Stimulated activated CD8-positive, alpha-beta memory T cell treated with anti-CD3 and anti-CD28 coated beads, Interleukin-12 subunit alpha, Interleukin-12 subunit beta, amount 100 ng/mL, for 1 hour (primary cell): ENCODE data around the gene NPY4R.
"Not testable (repeated sequence)": the region's sequence is repeated elsewhere in the genome, so short reads cannot be mapped to it uniquely, and the experiment has no call there.

Source experiments
- DNase-seq: peaks from one replicate; pipeline ENCODE4 v3.0.0-alpha.2; 2020; ENCODE audit warnings: low read depth

NPY4R gene, protein sequence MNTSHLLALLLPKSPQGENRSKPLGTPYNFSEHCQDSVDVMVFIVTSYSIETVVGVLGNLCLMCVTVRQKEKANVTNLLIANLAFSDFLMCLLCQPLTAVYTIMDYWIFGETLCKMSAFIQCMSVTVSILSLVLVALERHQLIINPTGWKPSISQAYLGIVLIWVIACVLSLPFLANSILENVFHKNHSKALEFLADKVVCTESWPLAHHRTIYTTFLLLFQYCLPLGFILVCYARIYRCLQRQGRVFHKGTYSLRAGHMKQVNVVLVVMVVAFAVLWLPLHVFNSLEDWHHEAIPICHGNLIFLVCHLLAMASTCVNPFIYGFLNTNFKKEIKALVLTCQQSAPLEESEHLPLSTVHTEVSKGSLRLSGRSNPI

DNA sequence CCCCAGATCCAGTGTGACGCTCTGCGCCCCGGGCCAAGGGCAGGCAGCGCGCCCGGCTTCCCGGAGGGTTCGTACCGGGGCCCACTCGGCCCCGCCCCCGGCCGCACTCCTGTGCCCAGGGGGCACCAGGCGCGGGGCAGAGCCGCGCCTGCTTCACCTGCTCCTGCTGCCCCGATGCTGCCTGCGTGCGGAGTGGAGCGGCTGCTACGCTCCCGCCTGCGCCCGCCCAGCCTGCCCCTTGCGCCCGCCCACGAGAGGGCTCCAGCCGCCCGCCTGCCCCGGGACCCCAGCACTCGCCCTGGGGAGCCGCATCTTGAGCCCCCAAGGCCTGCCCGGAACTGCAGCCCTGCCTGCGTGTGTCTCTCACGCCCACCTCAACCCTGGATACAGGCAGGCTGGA is at the start of gene NPY4R:
Gene NPY4R (minus strand): TSS at position 194 of the 400 bp plus-strand sequence. CDS start 3,323 bp downstream, outside the sequence.
- DNase-seq = not testable (repeated sequence)

DNA sequence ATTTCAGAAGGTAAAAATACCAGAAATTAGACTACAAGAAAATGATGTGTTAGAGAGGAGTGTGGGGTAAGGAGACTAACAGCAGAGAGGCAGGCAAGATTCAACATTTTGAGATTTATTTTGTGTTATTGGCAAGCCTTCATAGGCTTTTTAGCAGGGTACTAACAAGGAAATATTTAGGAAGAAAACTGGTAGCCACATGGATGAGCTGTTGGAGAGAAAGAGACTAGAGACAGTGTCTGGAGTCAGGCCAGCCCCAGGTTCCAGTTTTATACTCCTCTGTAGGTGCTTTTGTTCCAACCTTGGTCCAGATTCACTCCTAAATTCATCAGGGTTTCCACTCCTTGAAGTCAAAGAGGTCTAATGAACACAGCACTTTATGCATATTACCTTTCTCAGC is 49.6 kb upstream of the NPY4R start:
- no peak for DNase-seq

DNA sequence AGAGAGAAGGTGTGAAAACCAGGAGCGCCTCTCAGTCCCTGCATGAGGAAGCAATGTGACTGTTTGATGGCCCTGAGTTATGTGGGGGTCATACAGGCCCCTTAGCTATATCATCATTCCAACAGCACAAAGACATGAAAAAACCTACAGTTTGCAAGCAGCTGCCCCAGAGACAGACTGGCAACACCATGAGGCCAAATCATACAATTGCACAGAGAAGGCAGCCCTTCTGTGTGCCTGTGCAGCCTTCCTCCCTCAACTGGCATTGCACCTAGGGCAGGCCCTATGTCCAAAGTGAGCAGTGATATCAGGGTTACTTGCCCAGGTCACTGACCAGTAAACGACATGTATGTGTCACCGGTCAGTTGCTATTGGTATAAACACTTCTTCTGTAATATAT is 49.1 kb upstream of the NPY4R start:
- no peak for DNase-seq

DNA sequence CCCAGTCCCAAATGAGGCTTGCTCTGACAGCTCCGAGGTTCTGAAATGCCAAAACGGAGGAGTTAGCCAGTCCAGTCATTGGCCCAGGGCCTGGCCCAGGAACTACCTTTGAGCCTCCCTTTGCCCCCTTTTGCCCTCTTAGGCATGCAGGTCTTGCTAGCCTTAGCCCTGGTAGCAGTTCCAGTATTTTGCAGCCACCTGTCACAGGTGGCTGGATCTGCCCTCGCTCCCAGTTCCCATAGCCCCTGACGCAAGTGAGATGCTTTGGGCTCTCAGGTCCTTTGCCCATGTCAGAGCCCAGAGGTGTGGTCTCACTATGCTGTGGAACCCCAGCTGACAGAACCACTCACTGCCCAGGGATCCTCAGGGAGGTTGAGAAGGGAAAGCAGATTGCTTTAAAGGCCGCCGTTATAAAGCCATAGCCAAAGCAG is 48.7 kb upstream of the NPY4R start:
- no peak for DNase-seq

DNA sequence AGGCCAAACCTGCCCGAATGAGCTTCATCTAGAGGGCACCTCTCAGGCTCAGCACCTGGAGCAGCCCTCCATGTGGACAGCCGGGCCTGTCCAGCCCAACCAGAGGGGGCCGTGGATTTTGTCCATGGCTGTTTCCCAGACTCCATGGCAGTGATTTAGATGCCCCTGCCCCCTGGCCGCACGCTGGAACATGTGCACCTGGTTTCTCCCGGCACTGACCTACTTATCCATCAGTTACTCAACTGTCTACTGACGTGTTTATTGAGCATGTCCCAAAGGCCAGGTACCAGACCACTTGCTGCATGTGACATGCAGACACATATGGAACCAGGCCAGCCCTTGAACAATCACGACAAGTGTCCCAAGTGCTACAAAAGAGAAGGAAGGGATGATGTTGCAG is 47.6 kb upstream of the NPY4R start:
- not testable (repeated sequence) for DNase-seq

DNA sequence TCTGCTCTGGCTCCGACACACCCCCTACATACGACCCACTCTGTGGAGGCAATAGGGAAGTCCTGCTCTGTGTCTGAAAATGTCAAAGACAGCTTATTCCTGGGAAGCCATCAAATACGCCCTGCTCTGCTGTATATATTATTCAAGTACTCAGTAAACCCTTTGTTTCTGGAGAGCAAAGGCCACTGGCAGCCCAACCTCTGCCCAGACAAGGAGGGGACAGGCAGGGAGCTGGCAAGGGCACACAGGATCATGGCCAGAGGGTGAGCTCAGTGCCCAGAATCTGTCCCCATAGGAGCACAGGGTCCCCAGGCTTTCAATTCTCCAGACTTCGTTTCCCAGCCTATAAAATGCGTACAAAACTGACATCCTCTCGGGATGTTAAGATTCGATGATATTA is 47.0 kb upstream of the NPY4R start:
- DNase-seq = not testable (repeated sequence)

DNA sequence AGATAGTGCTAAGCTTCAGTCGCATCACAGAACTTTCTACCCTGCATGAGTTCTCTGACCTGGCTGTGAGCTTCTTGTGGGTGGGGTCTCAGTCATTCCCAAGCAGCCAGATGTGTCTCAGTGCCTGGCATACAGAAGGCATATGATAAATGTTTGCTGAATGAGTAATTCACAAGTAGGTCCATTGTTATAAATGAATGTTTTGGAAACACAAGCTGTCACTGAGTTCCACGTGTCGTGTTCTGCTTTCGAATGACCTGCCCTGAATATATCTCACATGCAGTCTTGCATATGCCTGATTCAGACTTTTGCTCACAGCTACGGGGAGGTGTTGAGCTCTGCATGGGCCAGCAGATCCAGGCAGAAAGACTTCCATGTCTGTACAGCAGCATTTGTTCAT is 46.2 kb upstream of the NPY4R start:
- DNase-seq = not testable (repeated sequence)

DNA sequence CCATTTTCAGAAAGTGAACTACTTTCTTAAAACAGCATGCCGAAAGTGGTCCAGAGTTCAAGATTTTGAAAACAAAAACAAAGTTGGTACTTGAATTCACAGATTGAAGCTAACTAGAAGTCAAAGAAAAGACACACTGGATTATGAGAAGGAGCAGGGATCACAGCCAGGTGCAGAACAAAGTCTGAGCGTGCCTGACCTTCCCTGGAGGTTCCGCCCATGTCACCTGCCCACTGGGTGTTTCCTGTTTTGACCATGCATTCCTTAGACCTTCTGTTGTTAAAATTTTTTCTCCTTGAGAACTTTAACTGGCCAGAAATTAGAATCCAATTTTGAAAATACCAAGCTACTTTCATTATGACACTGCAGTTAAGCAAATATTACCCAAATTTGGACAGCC is 34.2 kb upstream of the NPY4R start:
- DNase-seq = not testable (repeated sequence)

DNA sequence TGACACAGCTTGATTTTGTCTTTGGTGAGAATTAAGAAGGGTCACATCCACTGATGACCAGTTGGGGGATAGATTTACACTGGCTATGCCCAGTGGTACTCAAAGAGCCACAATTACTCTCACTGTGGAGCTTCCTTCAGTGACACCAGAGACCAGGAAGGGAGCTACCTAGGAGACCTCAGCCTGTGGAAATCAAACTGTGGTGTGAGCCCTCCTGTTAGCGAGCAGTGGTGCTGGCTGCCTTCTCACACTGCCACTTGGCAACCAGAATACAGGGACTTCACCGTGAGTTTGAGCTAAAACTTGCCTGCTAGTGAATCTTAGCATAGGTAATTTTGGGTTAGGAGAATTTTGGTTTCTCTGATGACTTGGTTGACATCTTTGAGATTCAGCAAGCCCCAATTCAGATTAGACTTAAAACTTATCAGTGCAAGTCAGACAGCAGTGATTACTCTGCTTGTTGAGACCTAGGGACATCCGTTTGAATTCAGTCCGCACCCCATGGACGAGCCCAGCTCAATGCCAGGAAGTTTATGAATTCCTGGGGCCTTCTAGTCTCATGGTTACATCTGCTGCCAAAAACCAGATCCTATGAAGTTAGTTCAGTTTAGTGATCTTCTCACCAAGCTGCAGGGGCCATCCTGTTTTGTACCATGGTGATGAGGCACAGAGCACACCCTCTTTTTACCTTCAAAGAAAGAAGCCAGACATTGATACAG is 33.4 kb upstream of the NPY4R start:
- DNase-seq = not testable (repeated sequence)

DNA sequence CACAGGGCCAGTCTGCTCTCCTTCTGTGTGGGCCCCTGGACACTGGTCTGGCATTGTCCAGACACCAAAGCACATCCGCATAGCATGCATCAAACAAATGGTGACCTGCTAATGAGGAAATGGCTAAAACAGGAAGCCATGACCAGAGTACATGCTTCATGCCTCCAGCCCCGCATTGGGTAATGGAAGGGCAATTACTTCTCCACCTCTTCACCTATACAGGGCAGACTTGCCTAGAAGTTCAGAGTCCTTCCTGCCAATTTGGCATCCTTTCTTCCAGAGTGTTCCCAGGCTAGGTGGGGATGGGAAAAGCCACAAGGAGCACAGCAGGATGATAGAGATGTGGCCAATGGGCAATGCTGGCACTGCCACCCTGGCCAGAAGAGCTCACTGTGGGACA is 32.1 kb upstream of the NPY4R start:
- not testable (repeated sequence) for DNase-seq

DNA sequence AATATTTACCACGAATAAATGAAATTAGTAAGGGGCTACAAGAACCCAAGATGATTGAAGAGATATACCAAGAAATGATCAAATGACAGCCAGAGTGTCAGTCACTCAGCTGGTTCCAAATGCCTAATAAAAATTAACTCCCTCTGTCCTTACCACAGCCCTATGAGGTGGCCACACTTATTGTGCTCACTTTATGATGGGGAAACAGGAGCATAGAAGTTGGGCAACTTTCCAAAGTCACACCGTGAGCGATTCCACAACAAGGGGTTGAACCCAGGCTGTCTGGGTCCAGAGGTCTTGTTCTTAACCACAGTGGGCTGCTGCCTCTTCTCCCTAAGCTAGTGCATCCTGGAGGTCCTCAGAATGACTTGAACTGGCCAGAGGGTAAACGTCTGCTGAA is 31.6 kb upstream of the NPY4R start:
- DNase-seq = not testable (repeated sequence)

DNA sequence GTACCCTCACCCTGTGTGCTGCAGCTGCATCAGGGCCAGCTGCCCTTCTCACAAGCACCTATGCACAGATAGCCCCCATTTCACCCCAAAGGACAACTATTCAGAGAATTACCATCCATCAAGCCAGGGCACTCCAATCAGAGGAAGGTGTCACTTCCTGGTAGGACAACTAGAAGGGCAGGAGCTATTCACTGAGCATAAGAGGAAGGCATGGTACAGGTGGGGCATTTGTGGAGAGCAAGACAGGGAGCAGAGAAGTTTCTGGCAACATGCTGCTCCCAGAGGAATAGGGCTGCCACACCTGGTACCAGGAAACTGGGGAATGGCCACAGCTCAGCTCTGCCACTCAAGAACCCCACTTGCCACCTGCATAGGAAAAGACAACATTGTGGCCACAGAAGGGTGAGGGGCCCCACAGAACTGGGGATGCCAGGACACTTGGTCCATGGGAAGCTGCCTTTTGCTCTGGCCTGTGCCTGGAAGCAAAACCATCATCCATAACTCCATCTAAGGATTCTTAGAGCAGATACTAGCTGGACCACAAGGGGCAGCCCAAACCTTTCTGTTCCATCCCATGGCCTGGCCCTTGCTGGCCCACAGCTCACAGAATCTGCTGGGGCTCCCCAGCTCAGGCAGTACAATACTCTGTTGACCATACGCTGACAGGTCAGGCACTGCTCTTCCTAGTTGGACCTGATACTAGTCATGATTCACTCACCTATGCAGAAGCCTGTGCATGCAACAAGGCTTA is 25.8 kb upstream of the NPY4R start:
- DNase-seq = not testable (repeated sequence)

DNA sequence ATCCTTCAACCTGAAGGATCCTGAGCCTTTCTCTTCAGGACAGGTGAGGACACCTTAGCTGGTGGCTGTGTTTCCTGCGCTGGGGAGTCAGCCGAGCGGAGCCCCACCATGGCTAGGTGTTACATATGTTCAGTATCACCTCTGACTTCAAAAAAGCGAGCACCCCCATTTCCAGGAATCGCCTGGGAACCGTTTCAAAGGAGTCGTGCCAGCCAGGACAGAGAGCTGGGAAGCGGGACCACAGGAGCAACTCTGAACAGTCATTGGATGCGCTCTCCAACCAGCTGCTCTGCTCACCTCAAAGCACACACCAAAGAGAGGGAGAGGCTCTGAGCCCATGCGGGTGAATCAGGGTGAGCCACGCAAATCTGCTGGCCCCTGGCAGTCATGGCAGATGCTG is 24.5 kb upstream of the NPY4R start:
- DNase-seq = not testable (repeated sequence)

DNA sequence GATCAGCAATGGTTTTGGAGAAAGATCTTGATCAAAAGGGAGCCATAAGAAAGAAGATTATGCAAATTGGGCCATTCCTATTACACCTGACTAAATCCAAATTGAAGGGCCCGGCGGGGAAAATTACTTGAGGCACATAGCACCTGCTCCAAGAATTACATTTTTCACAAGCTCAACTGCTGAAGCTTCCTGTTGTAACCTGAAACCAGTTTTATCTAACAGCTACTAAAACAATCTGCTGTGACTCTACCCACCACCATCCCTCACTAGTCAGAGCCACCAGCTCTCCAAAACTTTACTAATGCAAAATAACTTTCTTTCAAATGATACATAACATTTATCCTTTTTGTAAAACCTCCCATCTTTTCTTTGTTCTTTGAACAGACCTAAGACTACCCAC is 20.7 kb upstream of the NPY4R start:
- DNase-seq = not testable (repeated sequence)

DNA sequence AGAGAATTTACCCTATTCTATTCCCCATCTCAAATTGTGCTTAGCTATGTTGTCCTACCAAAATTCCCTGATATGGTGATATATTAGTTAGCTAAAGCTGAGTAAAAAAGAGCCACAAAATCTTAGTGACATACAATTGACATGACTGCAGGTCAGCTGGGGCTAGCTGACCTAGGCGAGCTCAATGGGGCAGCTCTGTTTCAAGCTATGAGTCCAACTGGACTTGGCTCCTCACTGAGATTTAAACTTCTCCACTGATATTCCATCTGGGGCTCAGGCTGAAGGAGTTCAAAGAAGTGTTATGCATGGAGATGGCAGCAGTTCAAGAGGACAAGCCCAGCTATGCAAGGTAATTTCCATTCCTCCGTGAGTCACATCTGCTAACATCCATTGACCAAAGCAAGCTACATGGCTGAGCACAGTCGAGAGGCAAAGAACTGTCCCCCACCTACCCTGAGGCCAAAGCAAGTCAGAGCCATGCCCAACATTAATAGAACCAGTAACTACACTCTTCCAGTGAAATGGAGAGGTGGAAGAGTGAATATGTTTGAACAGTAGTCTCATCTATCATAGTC is 9.1 kb upstream of the NPY4R start:
- DNase-seq = not testable (repeated sequence)

DNA sequence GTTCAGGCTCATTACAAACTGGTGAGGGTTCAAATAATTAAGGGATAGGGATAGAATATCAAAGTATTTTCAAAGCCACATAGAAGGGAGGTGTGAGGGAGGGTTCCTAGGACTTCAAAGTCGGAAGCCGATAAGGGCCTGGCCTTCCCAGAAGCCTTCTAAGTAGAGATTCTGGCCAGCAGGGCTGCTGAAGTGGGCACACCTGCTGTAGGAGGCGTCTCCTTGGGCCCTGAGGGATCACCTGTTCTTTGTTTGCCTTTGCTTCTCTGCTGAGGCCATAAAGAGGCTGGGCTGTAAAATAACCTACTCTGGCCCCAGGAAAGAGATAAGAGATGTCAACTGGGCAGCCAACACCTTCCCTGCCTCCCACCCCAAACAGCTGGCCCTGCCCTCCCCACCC is 8.0 kb upstream of the NPY4R start:
- not testable (repeated sequence) for DNase-seq

DNA sequence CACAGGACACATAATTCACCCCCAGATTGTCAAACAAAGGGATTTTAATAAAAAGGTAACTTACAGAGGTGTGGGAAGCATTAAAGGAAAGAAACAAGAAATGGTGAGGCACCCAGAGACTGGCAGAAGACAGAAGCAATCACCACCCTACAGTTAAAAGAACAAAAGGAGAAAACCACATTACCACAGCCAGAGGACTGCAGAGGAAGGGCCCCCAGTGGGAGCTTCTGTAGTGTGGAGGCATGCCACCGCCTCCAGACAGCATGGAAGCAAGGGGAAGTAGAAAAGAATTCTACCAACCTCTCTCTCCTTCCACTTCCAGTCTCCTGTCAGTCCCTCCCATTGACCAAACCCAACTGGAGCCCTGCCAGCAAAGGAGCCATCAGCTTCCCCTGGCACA is 4.4 kb upstream of the NPY4R start:
- not testable (repeated sequence) for DNase-seq

DNA sequence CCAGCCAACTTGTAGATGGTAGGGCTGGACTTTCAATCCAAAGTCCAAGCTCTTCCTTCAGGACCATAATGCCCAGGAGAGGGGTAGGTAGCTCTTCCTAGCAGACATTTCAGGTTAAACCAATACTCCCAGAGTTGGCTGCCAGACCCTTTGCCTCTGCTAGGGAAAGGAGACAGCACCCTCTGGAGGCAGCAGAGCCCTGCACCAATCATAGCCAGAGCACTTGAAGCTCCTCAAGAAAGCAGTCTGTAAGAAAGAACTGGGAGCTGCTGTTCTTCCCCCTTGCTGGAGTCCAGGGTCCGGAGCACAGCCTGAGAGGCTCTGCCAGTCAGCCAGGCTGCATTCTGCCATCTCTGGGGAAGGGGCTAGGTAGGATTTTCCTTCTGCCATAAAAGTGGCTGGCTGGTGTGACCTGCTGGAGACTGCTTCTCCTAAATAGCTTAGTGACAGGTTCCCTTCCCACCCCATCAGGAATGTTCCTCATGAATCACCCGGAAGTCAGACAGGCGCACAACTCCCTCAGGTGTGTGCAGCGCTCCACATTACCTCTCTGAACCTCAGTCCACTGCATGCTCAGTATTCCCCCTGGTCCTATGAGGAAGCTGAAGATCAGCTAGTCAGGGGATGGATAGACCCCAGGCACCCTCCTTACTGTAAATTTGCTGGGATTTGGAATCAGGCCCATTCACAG is 2.5 kb upstream of the NPY4R start:
- not testable (repeated sequence) for DNase-seq

DNA sequence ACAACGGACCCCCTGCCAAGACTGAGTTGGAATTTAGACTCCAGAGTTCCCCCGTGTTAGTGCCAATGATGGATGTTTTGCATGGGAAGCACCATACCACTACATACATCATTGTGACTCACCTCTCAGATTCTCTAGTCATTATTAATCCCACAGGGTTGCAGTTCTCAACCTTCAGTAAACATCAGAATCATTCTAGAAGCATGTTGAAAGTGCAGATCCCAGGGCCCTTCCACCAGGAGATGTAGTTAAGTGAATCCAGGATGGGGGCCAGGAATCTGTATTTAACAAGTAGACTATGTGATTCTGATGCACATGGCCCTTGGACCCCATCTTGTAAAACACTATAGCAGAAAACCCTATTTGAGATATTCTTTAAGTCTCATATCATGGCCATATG is 2.1 kb downstream of the NPY4R start:
- not testable (repeated sequence) for DNase-seq

DNA sequence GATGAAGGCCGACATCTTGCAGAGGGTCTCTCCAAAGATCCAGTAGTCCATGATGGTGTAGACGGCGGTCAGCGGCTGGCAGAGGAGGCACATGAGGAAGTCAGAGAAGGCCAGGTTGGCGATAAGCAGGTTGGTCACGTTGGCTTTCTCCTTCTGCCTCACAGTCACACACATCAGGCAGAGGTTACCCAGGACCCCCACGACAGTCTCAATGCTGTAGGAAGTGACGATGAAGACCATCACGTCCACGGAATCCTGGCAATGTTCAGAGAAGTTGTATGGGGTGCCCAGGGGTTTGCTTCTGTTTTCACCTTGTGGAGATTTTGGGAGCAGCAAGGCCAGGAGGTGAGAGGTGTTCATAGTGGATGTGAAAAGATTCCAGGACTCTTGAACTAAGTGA is 3.5 kb downstream of the NPY4R start:
- DNase-seq = not testable (repeated sequence)

DNA sequence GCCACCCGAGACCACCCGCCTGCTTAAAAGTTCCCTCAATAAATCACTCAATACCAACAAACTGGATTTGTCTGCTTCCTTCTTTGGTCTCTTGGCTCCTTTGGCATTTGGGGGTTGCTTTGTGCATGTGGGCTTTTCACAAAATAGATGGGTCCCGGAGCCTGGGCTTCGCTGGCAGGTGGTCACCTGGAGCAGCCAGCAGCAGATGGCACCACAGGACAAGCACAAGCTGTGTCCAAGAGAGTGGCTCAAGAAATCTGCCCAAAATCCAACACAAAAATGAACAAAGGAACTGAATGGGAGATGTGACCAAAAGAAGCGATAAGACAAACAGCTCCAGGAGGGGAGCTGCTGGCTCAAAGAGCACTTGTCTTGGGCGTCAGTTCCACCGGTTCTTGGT is 6.2 kb downstream of the NPY4R start:
- not testable (repeated sequence) for DNase-seq

DNA sequence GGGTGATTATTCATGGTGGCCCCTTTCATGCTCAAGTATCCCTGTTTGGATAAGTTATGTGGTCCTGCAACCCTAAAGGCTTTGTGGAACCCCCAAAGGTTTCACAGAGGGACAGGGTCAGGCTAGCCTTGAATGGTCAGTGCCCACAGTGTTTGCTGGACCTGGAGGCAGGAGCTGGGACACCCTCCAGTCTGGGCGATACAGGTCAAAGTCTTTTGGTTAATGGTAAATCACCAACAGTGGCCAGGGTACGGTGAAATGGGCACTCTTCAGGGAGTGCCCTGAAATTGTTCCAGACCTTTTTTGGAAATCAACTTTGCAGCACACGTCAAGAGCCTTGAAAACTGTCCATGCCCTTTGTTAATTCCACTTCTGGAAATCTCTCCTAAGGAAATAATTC is 8.7 kb downstream of the NPY4R start:
- not testable (repeated sequence) for DNase-seq
